PC-9 (cell line): ENCODE results near the gene FERMT2.

Experiments
- CTCF ChIP-seq: fragments of 200-600 bp; sonication (generic); conservative IDR thresholded peaks from 2 replicates; pipeline ENCODE4 v1.6.1; 2017; ENCODE audit warnings: mixed run types, antibody characterized with exemption, mild to moderate bottlenecking, moderate library complexity
- EZH2 ChIP-seq: fragments of 200-600 bp; sonication (generic); IDR thresholded peaks from 2 replicates; pipeline ENCODE4 v1.8.0; 2017; ENCODE audit warnings: antibody characterized with exemption, low read depth

- TF ChIP-seq CTCF (no peak), EZH2 (no peak)
Measured at GRCh38 chr14:52891800-52892199, 59.0 kb downstream of the FERMT2 start.
